HG03457 (cell line): ENCODE results near the gene TMEM240.
A peak's percentile ranks its signal among the peaks of the same experiment; 100 is the strongest.

ENCODE experiments used
- ATAC-seq: cut with Tn5 transposase; IDR thresholded peaks from one replicate; pipeline ENCODE4 v1.9.1; 2021; ENCODE audit warnings: moderate number of reproducible peaks; ENCODE audit not compliant: unreplicated experiment

Gene TMEM240

DNA sequence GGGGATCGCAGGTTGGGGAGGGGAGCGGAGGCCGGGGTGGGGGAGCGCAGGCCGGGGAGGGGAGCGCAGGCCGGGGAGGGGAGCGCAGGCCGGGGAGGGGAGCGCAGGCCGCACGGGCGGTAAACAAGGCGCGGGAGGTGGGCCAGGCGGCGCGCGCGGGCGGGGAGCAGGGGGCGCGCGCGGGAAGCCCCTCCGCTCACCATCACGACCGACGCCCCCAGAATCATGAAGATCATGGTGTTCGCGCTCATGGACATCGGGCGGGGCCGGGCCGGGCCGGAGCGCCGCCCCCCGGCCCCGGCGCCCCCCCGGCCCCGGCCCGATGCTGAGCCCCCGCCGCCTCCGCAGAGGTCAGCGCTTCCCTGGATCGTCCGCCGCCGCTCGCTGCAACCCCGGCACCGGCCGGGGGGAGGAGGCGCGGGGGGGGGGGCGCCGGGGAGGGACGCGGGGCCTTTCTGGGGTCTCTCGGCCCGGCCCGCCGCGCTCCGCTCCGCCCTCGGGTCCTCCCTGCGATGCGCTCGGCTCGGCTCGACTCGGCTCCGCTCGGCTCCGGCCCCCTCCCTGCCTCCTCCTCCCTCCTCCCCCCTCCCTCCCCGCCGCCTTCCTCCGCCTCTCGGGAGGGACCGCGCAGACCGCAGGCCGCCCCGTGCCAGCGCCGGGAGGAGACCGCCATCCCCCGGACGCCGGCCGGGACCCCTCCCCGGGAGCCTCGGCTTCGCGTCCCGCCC is at the start of gene TMEM240:
Gene TMEM240, minus strand, starts transcription at position 535 of the 728 bp plus-strand sequence. Its CDS starts 278 bp downstream, at position 257.
- no peak for ATAC-seq

- ATAC-seq: no peak
These were observed 43.1 kb upstream of the TMEM240 start for GRCh38 chr1:1583347-1584010.

- no peak for ATAC-seq
These were observed 42.3 kb upstream of the TMEM240 start for GRCh38 chr1:1582585-1583346.

- no peak for ATAC-seq
These were observed 38.0 kb upstream of the TMEM240 start for GRCh38 chr1:1578371-1578940.

GRCh38 chr1:1577367-1578011 is 37.1 kb upstream of the TMEM240 start:
- ATAC-seq: no peak

DNA sequence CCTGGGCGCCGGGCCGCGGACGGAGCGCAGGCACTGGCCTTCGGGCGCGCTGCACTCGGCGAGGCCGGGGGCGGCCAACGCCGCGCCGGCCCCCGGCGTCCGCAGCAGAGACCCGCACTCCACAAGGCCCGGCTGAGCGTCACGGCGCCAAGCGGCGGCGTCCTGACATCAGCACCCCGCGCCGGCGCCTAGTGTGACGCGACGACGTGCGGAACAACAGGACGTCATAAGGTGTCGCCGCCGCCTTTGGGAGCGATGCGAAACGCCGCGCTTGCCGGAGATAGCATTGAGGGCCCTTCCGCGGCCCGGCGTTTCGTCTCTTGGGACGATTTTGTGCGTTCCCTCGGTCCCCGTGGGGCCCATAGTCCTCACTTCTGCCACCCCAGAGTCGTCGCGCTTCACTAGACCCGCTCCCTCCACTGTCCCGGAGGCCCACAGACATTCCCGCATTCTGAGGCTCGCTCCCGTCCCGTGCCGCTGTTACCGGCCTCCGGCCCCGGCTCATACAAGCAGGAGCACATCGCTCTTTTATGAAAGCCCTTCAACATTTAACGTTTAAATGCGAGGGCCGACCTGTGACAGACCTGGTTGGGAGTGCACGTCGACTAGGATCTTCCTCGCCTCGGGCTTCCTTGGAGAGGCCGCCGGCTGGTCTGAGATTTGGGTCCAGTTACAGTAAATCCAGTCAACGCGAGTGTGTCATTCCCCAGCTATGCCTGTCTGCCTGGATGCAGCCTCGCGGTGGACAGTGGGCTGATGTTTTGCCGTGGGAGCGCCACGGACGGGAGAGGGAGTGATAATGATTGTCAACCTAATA is 34.5 kb upstream of the TMEM240 start, which contains the start of gene SSU72:
Gene SSU72, minus strand, starts transcription at position 143 of the 817 bp plus-strand sequence. CDS start 306 bp downstream, outside the sequence.
- ATAC-seq: peak; percentile 51

GRCh38 chr1:1573843-1574720 is 33.7 kb upstream of the TMEM240 start:
- peak; percentile 49 for ATAC-seq

DNA sequence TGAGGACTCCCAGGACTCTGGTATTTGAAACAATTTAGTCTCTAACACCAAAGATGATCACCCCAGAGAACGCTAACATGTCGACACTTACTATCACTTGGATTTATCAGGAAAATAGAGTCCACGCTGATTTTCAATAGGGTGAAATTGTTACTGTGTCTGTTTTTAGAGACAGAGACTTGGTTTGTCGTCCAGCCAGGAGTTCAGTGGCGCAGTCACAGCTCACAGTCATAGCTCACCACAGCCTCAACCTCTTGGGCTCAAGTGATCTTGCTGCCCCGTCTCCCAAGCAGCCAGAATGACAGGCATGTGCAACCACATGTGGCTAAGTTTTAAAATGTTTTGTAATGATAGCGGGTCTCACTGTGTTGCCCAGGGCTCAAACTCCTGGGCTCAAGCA is 28.9 kb upstream of the TMEM240 start:
- ATAC-seq: no peak

GRCh38 chr1:1567891-1568291 is 27.5 kb upstream of the TMEM240 start:
- no peak for ATAC-seq

DNA sequence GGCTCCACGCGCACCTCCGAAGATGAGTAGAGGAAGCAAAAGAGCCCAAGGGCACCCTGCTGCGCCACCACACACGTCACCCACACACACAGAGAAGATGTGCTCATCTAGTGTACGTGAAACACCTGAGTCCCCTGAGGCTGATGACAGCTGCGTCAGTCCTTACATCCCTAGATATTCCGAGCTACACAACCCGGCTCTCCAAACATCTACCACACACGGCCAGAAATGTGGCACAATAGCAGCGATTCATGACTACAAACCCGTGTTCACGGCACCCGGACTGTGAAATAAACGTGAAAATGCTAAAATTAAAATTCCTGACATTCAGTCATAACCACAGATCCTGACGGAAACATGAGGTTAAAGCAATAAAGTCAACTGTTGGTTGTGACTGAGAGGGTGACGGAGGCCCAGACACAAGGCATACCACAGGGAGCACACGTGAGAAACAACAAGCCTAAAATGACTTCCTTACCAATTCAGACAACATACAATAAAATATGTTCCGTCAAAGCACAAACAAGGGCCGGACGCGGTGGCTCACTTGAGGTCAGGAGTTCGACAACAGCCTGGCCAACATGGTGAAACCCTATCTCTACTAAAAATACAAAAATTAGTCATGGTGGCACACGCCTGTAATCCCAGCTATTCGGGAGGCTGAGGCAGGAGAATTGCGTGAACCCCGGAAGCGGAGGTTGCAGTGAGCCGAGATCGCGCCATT is 26.9 kb upstream of the TMEM240 start:
- ATAC-seq: no peak

GRCh38 chr1:1565340-1565739 is 24.9 kb upstream of the TMEM240 start:
- ATAC-seq: no peak

DNA sequence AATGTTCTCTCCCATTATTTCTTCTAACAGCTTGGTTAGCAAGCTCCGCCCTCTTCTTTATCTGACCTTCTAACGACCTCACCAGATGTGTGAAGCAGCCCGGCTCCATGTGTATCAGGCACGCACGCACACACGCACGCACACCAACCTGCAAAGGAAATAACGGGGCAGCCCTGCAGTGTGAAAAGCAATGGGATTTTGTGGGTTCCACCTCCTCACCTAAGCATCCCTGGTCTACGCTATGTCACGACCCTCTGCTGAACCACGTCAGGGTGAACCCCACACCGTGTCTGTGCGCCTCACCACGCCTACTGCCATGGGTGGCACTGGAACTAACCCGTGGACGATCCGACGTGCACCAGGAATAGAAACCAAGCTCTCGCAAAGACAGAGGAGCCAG is 23.8 kb upstream of the TMEM240 start:
- no peak for ATAC-seq

- no peak for ATAC-seq
These were observed 23.3 kb upstream of the TMEM240 start for GRCh38 chr1:1563688-1564087.

DNA sequence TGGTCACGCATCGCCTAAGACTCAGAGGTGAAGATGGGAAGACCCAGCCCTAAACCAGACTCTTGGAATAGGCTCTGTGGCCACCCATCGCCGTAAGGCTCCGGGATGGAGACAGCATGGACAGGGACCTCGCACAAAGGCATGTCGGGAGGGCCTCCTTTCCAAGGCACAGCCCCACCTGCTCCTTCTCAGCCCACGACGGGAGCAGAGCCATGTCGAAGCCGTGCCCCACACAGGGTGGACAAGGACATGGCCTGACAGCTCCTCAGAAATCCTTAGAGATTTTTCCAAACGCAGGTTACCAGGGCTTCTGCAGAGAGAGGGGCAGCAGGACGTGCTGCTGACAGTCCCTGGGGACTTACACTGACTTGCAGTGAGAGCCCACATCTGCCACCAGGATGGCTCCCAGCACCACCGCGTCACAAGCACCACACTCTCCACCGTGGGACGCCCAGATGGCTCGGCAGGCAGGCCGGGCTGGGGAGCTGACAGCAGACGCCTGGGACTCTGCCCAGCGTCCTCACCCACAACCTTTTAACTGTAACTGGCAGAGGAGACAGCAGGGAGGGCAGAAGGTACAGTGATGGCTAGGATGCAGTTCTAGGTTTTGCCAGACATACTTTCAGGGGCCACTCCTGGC is 22.3 kb upstream of the TMEM240 start:
- no peak for ATAC-seq

DNA sequence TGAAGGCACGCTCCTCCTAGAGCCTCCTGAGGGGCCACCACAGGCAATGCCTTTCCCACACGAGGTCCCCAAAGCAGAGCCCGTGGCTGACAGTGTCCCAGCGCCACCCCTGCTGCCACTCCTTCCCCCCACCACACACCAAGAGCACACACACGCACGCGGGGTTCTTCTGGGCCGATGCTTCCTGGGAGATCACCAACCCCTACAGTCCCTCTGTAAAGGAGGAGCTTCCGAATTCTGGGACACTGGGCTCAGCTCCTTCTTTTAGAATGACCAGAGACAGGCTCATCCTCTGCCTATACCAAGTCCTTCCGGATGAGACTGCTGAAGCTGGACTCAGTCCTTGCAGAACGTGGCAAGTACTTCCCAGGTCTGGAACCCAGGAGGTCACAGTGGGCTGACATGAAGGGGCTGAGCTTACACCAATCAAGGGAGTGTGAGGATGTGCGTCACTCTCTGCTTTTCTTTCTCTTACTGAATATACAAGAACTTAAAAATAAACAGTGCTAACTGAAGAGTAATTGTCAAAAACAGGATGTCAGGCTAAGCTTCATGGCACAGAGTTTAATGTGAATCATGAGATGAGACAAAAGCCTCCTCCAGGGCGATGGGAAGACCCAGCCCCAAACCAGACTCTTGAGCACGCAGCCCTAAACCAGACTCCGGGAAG is 21.5 kb upstream of the TMEM240 start:
- ATAC-seq: no peak

- ATAC-seq: no peak
These were observed 19.8 kb upstream of the TMEM240 start for GRCh38 chr1:1560178-1560577.

DNA sequence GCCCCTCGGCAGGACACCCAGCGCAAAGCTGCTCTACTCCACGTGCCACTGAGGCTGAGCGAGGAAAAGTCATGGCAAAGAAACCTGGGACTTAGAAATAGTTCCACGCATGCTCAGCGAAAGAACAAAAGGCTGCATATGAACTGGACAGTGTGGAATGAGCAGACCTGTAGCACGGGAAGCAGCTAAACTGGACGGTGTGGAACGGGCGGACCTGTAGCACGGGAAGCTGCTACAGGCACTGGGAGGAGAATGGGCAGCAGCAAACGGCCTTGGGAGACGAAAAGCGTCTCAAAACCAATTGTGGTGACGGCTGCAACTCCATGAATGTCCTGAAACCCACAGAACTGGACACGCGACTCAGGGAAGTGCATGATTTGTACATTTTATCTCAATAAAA is 18.6 kb upstream of the TMEM240 start:
- ATAC-seq: no peak
